ENCODE measurements around the gene SCD5. TPM values are rescaled to one million over a fixed set of nuclear protein-coding genes. Genes with fewer than 3 reads are reported as not detected.

The SCD5 gene
- total and polyA plus RNA-seq, 7 donors, result 0.69 to 30.7 (median 27.3) TPM

DNA sequence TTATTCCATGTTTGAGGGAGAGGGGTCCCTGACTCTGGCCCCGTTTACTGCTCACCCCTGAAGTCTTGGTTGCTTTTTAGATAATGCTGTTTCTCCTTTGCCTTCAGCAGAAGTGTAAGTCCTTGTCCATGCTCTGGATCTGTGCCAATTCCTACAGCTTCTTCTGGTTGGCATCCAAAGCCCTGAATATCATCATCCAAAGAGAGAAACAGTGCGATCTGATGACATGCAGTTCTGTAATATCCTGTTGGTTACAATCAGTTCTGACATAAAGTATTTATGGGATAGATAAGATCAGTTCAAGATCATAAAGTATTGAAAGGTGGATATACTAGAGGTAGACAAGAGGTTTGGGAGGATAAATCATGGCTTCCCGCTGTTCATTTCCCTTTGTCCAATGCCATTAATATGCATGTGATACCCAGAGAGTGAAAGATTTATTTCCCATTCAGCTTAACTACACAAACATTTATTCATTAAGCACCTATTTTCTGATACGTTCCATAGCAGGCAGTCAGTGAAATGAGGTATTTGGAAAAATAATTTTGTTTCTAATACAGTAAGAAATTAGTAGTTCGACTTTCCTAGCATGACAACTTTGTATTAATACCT, 183.7 kb downstream of the SCD5 start:
- Histone ChIP-seq H3K4me3 (no peak overlapping the region), H3K4me1 (no peaks in the 10 kb centered on the region), H3K9me3 (no peaks in the 10 kb centered on the region), H3K27me3 (no peaks in the 10 kb centered on the region), H3K36me3 (no peaks in the 10 kb centered on the region), H3K27ac (no peak overlapping the region)
- no peak for TF ChIP-seq POLR2AphosphoS5 (IDR thresholded peaks at IDR 0.05)
- 82 to 88% methylated on average over 5 of the region's 5 CpGs for WGBS, 2 donors
- intact Hi-C loops (cut with DNase I), result no loop called here
- DNase-seq, result no peak

DNA sequence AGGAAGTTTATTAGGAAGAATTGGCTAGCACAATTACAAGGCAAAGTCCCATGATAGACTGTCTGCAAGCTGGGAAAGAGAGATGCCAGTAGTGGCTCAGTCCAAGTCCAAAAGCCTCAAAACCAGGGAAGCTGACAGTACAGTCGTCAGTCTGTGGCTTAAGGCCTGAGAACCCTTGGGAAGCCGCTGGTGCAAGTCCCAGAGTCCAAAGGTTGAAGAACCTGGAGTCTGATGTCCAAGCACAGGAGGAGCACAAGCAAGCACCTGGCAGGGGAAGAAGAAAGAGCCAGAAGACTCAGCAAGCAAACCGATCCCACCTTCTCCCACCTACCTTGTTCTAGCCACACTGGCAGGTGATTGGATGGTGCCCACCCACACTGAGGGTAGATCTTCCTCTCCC, 185.5 kb downstream of the SCD5 start:
- TF ChIP-seq EP300 (IDR thresholded peaks at IDR 0.05), result no peak
- 34 to 81% methylated on average over 3 of the region's 3 CpGs for WGBS, 2 donors
- Histone ChIP-seq H3K9me3 (no peaks in the 10 kb centered on the region), H3K36me3 (no peaks in the 10 kb centered on the region), H3K4me3 (no peak overlapping the region), H3K27ac (no peak overlapping the region), H3K4me1 (no peaks in the 10 kb centered on the region), H3K27me3 (no peaks in the 10 kb centered on the region)
- DNase-seq, result no peak
- intact Hi-C loops (cut with DNase I), result no loop called here

DNA sequence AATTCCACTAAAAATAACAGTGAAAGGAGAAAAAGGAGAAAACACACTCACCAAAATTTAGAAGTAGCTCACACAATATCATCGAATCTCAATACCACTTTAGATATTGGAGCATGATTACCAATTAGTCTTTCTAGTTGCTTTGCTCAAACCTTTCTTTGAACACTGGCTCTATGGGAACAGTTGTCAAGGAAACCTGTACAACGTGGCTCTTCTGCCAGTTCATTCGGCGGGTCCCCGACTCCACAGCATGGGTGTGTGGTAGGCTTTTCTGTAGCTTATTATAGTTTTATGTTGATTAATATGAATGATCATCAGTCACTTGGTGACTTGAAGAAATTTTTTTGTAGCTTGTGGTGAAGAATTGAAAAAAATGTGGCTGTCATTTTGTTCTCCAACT, 186.6 kb downstream of the SCD5 start:
- WGBS, 2 donors, result 82 to 89% methylated on average over 5 of the region's 5 CpGs
- DNase-seq, result no peak
- TF ChIP-seq EP300 (IDR thresholded peaks at IDR 0.05), result no peak
- no peak for TF ChIP-seq POLR2A (IDR thresholded peaks at IDR 0.05)
- TF ChIP-seq, protein P1, sequence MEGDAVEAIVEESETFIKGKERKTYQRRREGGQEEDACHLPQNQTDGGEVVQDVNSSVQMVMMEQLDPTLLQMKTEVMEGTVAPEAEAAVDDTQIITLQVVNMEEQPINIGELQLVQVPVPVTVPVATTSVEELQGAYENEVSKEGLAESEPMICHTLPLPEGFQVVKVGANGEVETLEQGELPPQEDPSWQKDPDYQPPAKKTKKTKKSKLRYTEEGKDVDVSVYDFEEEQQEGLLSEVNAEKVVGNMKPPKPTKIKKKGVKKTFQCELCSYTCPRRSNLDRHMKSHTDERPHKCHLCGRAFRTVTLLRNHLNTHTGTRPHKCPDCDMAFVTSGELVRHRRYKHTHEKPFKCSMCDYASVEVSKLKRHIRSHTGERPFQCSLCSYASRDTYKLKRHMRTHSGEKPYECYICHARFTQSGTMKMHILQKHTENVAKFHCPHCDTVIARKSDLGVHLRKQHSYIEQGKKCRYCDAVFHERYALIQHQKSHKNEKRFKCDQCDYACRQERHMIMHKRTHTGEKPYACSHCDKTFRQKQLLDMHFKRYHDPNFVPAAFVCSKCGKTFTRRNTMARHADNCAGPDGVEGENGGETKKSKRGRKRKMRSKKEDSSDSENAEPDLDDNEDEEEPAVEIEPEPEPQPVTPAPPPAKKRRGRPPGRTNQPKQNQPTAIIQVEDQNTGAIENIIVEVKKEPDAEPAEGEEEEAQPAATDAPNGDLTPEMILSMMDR (IDR thresholded peaks at IDR 0.05), result no peak
- no peak for TF ChIP-seq POLR2AphosphoS5 (IDR thresholded peaks at IDR 0.05)
- no peaks in the 10 kb centered on the region for H3K36me3 ChIP-seq
- H3K9me3 ChIP-seq, result no peaks in the 10 kb centered on the region
- no peak overlapping the region for H3K4me3 ChIP-seq
- no peaks in the 10 kb centered on the region for H3K4me1 ChIP-seq
- no peak overlapping the region for H3K27ac ChIP-seq
- intact Hi-C loops (cut with DNase I), result no loop called here
- H3K27me3 ChIP-seq, result no peaks in the 10 kb centered on the region

DNA sequence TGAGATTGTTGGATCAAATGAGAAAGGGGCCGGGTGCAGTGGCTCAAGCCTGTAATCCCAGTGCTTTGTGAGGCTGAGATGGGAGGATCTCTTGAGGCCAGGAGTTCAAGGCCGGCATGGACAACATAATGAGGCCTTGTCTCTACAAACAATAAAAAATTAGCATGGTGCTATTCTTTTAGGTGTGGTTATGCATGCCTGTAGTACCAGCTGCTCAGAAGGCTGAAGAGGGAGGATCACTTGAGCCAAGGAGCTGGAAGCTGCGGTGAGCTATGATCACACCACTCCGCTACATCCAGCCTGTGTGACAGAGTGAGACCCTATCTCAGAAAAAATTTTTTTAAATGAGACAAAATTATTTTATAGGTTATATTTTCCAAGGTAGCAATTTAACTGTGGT, 187.1 kb downstream of the SCD5 start:
- H3K27me3 ChIP-seq, result no peaks in the 10 kb centered on the region
- 50 to 79% methylated on average over 4 of the region's 4 CpGs for WGBS, 2 donors
- TF ChIP-seq POLR2A (IDR thresholded peaks at IDR 0.05) (no peak), POLR2AphosphoS5 (IDR thresholded peaks at IDR 0.05) (no peak), EP300 (IDR thresholded peaks at IDR 0.05) (no peak)
- TF ChIP-seq, protein P1 (IDR thresholded peaks at IDR 0.05), result no peak
- intact Hi-C loops (cut with DNase I), result no loop called here
- H3K4me1 ChIP-seq, result no peaks in the 10 kb centered on the region
- no peak for DNase-seq
- no peaks in the 10 kb centered on the region for H3K9me3 ChIP-seq
- no peaks in the 10 kb centered on the region for H3K36me3 ChIP-seq
- no peak overlapping the region for H3K27ac ChIP-seq
- no peak overlapping the region for H3K4me3 ChIP-seq

DNA sequence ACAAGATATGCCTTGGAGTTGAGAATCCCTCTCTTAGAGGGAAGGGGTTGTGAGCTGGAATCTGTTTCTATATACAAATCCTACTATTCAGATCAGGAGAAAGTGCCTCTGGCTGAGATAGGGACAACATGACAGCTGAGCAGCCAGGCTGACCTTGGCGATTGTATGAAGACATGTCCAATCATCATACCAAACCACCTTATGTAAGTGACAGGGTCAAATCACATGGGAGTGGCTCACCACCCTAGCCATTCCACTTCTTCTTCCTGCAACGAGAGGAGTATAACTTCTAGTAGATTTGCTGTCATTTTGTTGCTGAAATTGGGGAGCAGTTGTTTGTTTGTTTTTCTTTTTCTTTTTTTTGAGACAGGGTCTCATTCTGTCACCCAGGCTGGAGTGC, 188.6 kb downstream of the SCD5 start:
- no peak for TF ChIP-seq POLR2A (IDR thresholded peaks at IDR 0.05)
- no peak for TF ChIP-seq EP300 (IDR thresholded peaks at IDR 0.05)
- TF ChIP-seq POLR2AphosphoS5 (IDR thresholded peaks at IDR 0.05), result no peak
- TF ChIP-seq, protein P1 (IDR thresholded peaks at IDR 0.05), result no peak
- intact Hi-C loops (cut with DNase I), result no loop called here
- 58 to 79% methylated on average over 2 of the region's 2 CpGs for WGBS, 2 donors
- Histone ChIP-seq H3K4me1 (no peaks in the 10 kb centered on the region), H3K27me3 (no peaks in the 10 kb centered on the region), H3K36me3 (no peaks in the 10 kb centered on the region), H3K4me3 (no peak overlapping the region), H3K9me3 (no peaks in the 10 kb centered on the region), H3K27ac (no peak overlapping the region)
- no peak for DNase-seq

DNA sequence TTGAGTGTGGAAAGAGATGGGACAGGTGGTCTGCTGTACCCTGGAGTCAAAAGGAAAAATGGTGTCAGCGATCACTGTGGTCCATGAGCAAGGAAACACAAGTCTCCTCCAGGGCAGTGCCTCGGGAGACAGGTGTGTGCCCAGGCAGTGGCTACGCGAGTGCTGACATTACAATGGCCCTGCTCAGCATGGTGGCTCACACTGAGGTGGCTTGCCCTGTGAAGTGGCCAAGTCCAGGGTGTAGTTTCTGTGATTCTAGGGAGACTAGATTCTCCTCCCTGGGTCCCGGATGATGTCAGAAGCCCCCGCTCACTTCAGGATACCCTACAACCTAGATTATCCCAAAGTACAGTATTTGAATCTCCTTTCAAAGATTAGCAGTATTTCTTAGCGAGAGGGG, 192.0 kb downstream of the SCD5 start:
- no peaks in the 10 kb centered on the region for H3K9me3 ChIP-seq
- intact Hi-C loops (cut with DNase I), result no loop called here
- no peak overlapping the region for H3K4me3 ChIP-seq
- TF ChIP-seq POLR2AphosphoS5 (IDR thresholded peaks at IDR 0.05), result no peak
- TF ChIP-seq POLR2A (IDR thresholded peaks at IDR 0.05), result no peak
- TF ChIP-seq EP300 (IDR thresholded peaks at IDR 0.05), result no peak
- TF ChIP-seq, protein P1 (IDR thresholded peaks at IDR 0.05), result no peak
- no peaks in the 10 kb centered on the region for H3K36me3 ChIP-seq
- no peak overlapping the region for H3K27ac ChIP-seq
- DNase-seq, result no peak
- 94% methylated on average over 7 of the region's 7 CpGs for WGBS, 2 donors
- H3K4me1 ChIP-seq, result no peaks in the 10 kb centered on the region
- H3K27me3 ChIP-seq, result no peaks in the 10 kb centered on the region

Data from sigmoid colon (tissue), 7 donors.